ENCODE results near the gene LYPD8.

The LYPD8 gene

DNA sequence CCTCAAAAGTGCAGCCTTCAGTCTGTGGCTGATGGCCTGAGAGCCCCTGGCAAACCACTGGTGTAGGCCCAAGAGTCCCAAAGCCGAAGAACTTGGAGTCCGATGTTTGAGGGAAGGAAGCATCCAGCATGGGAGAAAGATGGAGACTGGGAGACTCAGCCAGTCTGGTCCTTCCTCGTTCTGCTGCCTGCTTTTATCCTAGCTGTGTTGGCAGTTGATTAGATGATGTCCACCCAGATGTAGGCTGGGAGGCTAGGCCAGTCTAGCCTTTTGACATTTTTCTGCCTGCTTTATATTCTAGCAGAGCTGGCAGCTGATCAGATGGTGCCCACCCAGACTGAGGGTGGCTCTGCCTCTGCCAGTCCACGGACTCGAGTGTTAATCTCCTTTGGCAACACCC, 1.1 kb upstream of the LYPD8 start:
- no peak for DNase-seq

DNA sequence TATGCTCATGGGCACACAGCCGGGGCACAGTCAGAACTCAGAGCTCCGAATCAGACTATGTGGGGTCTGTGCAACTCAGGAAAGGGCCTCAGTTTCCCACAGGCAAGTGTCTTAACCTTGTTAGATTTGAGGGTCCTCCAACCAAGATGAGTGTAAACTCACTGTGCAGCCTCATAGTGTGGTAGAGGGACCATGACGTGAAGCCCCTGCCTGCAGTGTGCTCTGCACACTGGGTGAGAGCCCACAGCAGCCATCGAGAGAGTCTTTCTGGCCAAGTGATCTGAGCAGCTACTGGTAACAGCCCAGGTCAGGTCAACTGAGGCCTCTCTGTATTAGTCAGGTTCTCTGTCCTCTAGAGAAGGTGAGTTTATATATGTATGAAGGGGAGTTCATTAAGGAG, 592 bp upstream of the LYPD8 start:
- DNase-seq = no peak

DNA sequence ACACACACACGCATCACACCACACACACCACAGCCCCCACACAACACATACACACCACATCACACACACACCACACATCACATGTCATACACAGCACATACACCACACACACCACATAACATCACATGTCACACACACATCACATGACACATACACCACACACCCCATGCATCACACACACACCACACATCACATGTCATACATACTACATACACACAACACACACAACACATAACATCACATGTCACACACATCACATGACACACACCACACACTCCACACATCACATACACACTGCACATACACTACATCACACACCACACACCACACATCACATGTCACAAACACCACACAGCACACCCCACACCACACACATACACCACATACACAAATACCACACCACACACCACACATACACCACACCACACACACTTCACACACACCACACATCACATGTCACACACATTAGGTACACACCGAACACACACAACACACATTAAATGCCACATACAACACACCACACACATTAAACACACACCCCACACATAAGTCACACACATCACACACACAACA, 1.8 kb downstream of the LYPD8 start:
- no peak for DNase-seq

DNA sequence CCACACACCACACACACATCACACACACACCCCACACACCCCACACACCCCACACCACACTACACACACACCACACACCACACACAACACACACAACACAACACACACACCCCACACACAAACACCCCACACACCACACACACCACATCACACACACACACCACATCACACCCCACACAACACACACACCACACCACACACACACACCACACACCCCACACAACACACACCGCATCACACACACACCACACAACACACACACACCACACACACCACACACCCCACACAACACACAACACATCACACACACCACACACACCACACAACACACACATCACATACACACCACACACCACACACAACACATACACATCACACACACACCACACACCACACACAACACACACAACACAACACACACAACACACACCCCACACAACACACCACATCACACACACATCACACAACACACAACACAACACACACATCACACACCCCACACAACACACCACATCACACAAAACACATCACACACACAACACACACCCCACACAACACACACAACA, 2.4 kb downstream of the LYPD8 start:
- DNase-seq = no peak

DNA sequence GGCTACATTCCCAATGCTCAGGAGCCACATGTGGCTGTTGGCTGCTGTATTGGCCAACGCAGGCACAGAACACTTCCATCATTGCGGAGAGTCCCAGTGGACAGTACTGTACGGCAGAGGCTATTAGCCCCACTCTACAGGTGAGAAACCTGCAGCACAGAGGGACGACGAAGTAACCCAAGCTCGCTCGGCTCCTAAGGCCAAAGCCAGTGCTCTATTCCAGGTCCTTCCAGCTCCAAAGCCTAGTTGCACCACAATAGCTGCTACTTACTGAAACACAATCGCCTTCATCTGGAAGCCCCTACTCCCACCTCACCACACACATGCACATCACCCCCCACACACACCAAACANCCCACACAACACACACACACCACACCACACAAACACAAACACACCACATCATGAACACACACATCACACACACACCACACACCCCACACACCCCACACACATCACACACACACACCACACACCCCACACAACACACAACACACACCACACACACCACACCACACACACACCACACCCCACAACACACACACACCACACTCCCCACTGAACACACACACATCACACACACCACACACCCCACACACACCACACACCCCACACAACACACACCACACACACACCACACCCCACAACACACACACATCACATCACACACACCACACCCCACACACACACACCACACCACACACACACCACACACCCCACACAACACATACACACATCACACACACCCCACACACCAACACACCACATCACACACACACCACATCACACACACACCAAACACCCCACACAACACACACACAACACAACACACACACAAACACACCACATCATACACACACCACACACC, 3.2 kb downstream of the LYPD8 start:
- no peak for DNase-seq

DNA sequence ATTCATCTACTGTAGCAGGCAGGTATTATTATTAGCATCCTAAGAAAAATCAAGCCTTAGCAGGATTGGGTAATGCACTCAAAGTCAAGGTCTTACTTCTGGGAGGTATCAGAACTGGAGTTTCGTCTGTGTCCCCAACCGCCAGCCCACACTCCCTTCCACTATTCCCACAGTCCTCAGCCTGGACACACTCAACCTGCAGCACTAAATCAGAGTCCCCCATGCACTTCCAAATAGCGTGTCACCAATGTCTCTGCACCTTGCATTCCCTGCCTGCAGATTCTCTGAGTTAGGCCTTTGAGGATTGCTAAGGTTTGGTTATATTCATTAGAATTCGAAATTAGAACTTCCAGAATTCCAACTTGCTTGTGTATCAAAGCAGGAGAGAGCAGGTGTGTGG, 3.9 kb downstream of the LYPD8 start:
- DNase-seq = no peak

DNA sequence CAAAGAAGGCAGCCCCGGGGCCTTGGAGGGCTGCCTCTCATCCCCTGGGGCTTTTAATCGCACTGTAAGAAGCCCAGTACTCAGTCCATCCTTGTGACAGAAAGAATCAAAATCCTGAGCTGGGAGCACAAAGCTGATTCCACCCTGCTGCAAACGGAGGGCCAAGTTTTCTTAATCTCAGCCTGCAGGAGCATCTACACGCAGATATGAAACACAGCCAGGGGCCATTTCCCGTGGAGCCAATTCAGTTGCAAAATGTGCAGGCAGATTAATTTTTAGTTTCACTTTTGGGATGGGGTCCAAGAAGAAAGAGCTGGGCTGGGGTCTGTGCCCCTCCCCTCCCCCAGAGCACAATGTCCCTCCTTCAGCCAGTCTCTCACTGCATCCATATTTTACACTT, 4.4 kb downstream of the LYPD8 start:
- no peak for DNase-seq

DNA sequence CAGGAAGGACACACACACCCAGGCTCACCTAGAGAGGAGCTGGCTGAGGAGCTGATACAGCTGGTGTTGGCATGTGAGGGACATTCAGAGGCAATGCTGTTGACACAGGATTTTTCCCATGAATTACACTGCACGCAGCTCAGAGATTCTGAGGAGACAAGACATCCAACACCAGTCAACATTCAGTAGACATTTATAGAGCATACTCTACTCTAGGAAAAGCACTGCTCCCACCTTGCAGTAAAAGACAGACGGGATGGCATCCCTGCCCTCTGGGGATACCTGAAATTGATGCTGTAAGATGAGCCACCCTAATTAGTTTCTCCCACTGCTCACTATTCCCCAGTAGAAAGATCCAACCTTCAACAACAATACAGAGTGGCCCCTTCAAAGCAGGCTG, 5.1 kb downstream of the LYPD8 start:
- no peak for DNase-seq

DNA sequence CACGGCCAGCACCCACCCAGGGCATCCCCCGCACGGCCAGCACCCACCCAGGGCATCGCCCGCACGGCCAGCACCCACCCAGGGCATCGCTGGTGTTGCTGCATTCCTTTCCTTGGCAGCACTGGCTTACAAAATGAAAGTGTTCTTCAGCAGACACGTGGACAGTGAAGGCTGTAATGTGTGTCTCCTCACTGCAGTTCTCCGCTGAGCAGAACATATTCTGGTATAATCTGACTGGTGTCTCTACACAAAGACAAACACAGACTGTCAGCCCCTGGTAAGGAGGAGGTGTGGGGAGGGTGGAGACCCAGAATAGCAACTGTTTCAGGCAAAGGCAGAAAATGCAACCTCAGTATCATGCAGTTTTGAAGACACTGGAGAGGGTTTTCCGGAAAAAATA, 7.3 kb downstream of the LYPD8 start:
- DNase-seq = no peak

DNA sequence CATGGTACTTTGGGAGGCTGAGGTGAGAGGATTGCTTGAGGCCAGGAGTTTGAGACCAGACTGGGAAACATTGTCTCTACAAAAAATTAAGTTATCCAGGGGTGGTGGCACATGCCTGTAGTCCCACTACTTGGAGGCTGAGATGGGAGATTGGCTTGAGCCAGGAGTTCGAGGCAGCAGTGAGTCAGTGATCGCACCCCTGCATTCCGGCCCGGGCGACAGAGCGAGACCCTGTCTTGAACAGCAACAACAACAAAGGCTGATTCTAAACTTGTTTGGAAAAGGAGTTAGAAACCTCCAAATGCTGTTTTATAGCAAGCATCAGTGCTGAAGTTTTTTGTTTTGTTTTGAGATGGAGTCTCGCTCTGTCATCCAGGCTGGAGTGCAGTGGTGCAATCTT, 14.7 kb downstream of the LYPD8 start:
- DNase-seq = no peak

DNA sequence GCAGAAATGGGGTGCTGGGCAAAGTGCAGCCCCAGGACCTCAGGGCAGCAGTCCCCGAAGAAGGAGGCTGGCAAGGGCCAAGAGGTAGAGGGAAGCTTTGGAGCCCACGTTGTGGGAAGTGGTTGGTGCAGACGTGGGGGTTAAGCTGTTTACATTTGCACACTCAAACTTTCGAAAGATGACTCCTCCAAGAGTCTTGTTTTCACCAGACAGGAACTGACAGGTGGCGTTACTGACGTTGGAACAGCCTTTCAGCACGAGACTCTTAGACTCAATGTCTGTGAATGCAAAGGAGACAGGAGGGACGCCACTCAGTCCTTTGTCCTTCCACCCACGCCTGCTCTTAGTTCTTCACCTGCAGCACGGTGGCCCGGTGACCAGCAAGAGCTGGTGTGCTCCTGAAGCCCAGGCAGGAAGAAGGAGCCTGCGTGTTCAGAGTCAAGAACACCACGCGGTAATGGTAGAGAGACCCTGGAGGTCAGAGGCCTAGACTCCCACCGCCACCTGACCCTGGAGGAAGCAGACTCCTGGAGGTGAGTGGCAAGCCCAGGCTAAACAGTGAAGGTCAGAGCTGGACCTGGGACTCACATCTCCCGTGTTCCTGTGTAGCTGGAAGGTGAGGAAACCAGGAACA, 15.9 kb downstream of the LYPD8 start:
- no peak for DNase-seq

DNA sequence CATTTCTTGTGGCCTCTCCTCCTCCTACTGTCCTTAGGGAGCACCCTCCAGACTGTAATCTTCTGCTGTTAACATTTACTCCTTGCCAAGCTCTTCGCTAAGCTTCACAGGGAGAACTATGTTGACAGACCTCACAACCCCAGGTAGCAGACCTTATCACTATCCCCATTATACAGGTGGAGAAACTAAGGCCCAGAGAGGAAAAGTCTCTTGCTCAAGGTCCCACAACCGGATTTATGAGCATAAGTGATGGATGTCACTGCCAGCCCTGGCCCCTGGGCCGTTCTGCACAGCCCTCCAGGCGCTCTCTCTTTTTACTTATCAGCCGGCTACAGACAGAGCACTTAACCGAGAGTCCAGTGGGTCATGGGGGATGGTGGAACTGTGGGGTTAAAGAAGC, 18.1 kb downstream of the LYPD8 start:
- no peak for DNase-seq

DNA sequence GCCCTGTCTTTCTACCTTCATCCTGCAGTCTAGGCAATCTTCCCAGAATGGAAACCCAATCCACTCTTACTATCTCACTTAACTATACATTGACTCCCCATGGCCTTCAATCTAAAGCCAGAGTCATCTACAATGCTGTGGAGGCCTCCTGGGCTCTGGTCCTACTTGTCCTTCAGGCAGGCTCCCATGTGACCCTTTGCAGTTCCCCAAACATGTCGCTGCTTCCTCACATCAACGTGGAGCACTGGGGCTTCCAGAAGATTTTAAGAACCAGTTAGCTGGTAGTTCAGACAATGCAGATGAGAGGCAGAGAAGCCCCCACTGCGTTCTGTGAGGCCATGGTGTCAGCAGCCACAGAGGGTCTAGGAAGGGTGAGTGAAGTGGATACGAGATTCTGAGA, 18.6 kb downstream of the LYPD8 start:
- peak; percentile 13 for DNase-seq

DNA sequence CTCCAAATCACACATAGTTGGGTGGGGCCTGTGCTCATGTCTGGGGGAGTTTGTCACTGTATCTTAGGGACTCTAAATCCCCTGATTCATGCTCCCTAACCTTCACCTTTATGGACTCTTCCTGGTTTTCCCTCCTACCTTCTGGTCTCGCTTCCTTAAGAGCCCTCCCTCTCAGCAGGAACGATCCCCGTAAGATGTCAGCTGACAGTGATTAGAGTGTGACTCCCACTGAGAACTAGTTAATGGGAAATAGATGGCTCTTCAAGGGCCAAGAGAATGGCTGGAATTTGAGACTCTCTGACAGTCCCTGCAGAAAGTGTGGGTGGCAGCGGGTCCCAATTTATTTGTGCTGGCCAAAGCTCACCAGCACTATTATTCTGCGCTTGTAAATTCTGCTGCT, 22.0 kb downstream of the LYPD8 start:
- no peak for DNase-seq

DNA sequence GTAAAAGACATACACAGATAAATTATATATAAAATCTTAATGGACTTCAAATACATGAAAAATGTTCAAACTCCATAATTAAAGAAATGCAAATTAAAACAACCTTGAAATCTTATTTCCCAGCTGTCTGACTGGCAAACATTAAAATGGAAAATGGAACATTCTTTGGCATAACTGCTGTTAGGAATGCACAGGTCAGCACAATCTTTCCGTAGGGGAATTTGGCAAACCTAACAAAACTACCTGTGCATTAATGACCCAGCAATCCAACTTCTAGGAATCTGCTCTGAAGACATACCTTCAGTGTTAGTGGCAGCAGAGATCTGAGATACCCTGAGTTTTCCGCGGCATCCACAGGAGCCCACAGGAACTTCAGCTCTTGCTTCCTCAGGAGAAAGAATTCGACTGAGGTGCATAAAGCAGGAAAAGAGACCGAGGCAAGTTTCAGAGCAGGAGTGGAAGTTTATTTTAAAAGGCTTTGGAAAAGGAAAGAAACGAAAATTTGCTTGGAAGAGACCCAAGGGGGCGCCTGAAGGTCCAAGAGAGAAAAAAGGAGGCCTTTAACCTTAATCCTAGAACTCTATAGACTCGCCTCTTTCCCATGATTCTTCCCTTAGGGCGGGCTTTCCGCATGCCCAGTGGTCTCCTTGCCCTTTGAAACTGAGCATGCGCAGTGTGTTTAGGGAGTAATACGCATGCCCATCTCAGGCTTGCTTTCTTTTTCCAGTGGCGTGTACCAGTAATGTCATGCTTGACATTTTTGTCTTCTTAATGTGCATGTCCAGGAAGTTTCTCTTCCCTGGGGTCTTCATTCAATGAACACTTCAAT, 24.8 kb downstream of the LYPD8 start:
- no peak for DNase-seq

DNA sequence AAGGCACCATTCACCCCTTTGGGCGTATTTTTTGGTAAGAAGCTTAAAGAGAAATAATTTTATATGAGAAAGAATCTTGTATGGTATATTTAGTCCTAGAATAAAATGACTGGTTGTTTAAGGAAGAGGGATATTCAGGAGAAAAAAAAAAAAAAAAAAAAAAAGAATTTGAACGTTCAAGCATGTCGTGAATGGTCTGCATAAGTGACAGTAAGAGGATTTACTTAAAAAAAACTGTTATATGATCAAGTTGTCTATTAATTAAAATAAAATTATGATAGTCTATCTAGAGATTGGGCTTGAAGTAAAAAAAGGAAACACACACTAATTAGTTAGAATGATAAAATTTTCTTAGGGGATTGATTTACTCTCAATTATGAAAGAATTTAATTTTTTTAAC, 41.3 kb downstream of the LYPD8 start:
- DNase-seq = no peak

DNA sequence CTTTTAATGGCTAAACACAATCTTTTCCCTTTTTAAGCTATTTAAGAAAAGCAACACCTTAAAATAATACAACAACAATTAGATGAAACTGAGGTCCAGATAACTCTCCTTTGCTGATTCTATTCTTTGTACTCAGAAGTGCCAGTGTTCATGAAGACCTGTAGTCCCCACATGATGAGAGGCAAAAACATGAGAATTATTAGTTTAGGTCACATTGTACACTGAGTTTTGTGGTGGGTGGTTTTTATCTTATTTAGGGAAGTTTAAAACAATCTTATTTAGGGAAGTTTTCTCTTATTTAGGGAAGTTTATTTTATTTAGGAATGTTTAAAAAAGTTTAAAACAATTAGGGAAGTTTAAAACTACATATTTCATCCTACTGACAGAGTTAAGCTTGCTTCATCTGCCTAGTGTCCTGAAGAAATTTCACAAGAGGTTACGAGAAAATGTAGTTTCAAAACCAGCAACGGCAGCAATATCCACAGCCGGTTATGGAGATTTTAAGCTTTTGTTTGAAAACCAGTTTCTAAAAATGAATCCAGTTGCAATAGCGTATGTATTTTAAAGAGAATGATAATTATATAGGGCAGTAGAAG, 45.2 kb downstream of the LYPD8 start:
- DNase-seq = peak; percentile 81

DNA sequence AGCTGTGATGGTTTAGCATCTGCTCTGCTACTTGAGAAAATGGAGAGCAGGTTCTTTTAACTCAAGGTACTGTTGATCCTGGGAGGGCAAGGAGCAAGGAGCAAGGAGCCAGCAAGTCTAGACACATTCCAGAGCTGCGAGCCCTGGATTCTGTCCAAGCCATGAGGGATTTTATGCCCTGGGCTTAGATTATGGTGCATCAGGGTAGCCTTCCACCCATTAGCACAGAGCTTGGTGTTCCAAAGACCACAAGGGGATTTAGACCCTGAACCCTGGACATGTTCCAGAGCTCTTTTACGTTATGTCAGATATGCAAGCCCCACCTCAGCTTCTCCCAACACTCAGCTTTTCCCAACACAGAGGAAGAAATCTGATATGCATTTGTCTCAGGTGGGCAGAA, 51.0 kb downstream of the LYPD8 start:
- no peak for DNase-seq

DNA sequence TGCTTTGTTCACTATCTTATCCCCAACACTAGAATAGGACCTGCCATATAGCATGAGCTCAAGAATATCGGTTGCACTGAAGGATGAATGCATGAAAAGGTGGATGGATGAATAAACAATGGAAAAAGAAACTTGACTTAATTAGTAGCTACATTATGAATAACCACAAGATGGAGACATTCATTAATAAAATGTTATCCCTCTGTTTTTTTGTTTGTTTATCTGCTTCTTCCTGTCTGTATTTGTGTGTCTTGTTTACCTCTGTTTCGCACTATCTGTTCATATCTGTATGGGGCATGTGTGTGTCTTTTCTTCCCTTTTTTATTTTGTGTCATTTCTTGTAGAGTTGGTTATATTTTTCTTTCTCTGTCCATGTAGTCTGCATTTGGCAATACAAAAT, 51.9 kb downstream of the LYPD8 start:
- peak; percentile 20 for DNase-seq

DNA sequence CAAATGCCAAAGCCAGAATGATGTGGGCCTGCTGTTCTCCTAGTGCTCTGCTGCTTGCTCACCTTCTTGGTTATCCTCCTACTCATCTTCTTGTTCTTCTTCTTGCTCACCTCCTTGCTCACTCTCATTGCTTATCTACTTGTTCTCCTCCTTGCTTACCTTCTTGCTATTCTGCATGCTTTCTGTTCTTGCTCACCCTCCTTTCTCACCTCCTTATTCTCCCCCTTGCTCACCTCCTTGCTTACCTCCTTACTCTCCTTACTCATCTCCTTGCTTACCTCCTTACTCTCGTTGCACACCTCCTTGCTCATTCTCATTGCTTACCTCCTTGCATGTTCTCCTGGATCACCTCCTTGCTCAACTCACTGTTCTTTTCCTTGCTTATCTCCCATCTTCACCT, 52.8 kb downstream of the LYPD8 start, which contains the start of gene OR14I1:
Gene OR14I1 (minus strand): TSS at position 53 of the 400 bp plus-strand sequence.
- no peak for DNase-seq

DNA sequence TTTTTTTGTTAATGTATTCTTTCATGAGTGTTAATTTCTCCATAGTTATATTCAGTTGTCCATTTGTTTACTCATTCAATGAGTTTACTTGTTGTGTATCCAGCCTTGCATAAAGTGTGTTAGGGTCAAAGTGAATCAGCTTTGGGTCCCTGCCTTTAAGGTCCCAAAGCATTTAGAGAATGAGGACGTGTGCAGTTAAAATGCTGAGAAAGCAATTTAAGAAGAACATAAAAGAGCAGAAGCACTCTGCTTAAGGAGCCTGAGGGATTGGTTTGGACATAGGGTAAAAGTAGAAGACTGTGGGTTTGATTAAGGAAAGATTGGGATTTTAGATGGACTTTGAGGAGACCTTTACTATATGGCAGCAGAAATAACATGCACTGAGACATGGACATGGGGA, 56.5 kb downstream of the LYPD8 start:
- no peak for DNase-seq

DNA sequence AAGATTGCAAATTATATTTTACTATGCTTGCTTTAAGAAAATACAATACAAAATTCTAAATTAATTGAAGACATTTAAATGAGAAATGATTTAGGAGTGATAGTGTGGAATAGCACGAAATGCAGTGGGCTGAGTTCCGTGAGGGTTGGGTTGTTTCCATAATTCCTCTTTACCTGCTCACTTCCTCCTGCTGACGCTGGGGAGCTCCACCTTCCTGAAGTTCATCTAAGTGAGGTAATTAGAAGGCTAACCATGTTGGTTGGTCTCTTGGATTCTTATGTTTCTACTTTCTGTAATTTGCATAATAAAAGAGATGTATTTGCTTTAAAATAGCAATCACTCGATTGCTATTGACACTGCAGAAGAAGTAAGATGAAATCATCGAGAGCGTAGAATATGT, 57.7 kb downstream of the LYPD8 start:
- no peak for DNase-seq

DNA sequence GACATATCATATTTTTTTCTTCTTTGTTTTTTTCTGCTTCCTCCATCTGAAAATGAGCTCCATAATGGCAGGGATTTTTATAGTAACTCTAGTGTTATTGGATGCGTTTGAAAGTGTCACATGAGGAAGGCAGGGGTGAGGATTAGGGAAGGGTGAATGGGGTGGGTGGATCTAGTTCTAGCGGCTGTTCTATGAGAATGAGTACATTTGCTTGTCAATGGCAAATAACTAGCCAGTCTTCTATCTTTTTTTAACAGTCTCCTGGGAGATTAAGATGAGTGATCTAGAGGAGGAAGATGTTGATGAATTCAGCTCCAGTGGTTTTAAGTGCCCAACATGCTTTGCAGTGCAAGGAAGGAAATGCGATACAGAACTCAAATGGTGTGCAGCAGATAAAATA, 58.8 kb downstream of the LYPD8 start:
- no peak for DNase-seq
